GM23338 (cell line): Measurements from ENCODE around the gene AUH. TPM values are rescaled to one million over a fixed set of nuclear protein-coding genes. Genes with fewer than 3 reads are reported as not detected.

Experiments
- ATAC-seq: fragments of 200-7000 bp; cut with Tn5 transposase; 3 replicates; pipeline ENCODE4 v1.9.1; 2020
- DNase-seq: peaks from one replicate; pipeline ENCODE4 v3.0.0-alpha.2; 2015; ENCODE audit warnings: low spot score
- H2AFZ ChIP-seq: fragments of 200-600 bp; sonication (generic); 2 replicates; pipeline ENCODE4 v1.8.0; 2016; ENCODE audit warnings: antibody characterized with exemption, mild to moderate bottlenecking, moderate library complexity
- H3F3A ChIP-seq: fragments of 200-600 bp; sonication (generic); replicated peaks from 2 replicates; pipeline ENCODE4 v1.8.0; 2017; ENCODE audit warnings: antibody characterized with exemption, mixed run types, low read depth
- H3K27ac ChIP-seq: fragments of 200-600 bp; sonication (generic); 2 replicates; pipeline ENCODE4 v1.6.1; 2016; ENCODE audit warnings: low read depth
- H3K27me3 ChIP-seq: fragments of 200-600 bp; sonication (generic); 2 replicates; pipeline ENCODE4 v1.8.0; 2016; ENCODE audit warnings: mild to moderate bottlenecking, mixed run types, moderate library complexity; ENCODE audit not compliant: insufficient read depth
- H3K36me3 ChIP-seq: fragments of 200-600 bp; sonication (generic); 2 replicates; pipeline ENCODE4 v1.8.0; 2016; ENCODE audit warnings: mild to moderate bottlenecking; ENCODE audit not compliant: insufficient read depth
- H3K4me1 ChIP-seq: fragments of 200-600 bp; sonication (generic); 2 replicates; pipeline ENCODE4 v1.8.0; 2016; ENCODE audit warnings: mild to moderate bottlenecking, moderate library complexity; ENCODE audit not compliant: insufficient read depth
- H3K4me2 ChIP-seq: fragments of 200-600 bp; sonication (generic); 2 replicates; pipeline ENCODE4 v1.7.1; 2017; ENCODE audit warnings: mixed run types
- H3K4me3 ChIP-seq: fragments of 200-600 bp; sonication (generic); 2 replicates; pipeline ENCODE4 v1.6.1; 2016; ENCODE audit warnings: mixed run types
- H3K79me2 ChIP-seq: fragments of 200-600 bp; sonication (generic); replicated peaks from 2 replicates; pipeline ENCODE4 v1.8.0; 2017; ENCODE audit warnings: mild to moderate bottlenecking; ENCODE audit not compliant: insufficient read depth
- H3K9me2 ChIP-seq: fragments of 200-600 bp; sonication (generic); 2 replicates; pipeline ENCODE4 v1.8.0; 2017; ENCODE audit not compliant: insufficient read depth
- H4K20me1 ChIP-seq: fragments of 200-600 bp; sonication (generic); replicated peaks from 2 replicates; pipeline ENCODE4 v1.8.0; 2017; ENCODE audit warnings: mild to moderate bottlenecking; ENCODE audit not compliant: insufficient read depth
- H3K27ac Mint-ChIP-seq: 2 replicates; pipeline ENCODE4 v1.8.0; 2020; ENCODE audit warnings: inconsistent platforms, mild to moderate bottlenecking, moderate library complexity, mixed read lengths
- H3K27me3 Mint-ChIP-seq: 3 replicates; pipeline ENCODE4 v1.8.0; 2022; ENCODE audit warnings: low read depth, mild to moderate bottlenecking, moderate library complexity, mixed read lengths, inconsistent platforms; ENCODE audit not compliant: insufficient read depth, poor library complexity
- H3K36me3 Mint-ChIP-seq: 3 replicates; pipeline ENCODE4 v1.8.0; 2021; ENCODE audit warnings: low read depth, mild to moderate bottlenecking, inconsistent platforms, moderate library complexity, mixed read lengths
- H3K4me1 Mint-ChIP-seq: 3 replicates; pipeline ENCODE4 v1.8.0; 2020; ENCODE audit warnings: mild to moderate bottlenecking, inconsistent platforms, mixed read lengths
- H3K4me3 Mint-ChIP-seq: 3 replicates; pipeline ENCODE4 v1.8.0; 2021; ENCODE audit warnings: moderate library complexity, mild to moderate bottlenecking, inconsistent platforms, mixed read lengths
- H3K9me3 Mint-ChIP-seq: 3 replicates; pipeline ENCODE4 v1.8.0; 2020; ENCODE audit warnings: moderate library complexity, mild to moderate bottlenecking, inconsistent platforms, mixed read lengths
- CREB1 ChIP-seq: fragments of 250-450 bp; sonication (Bioruptor Pico); IDR thresholded peaks from 2 replicates; pipeline ENCODE4 v1.5.0; 2020; ENCODE audit warnings: low read depth, mild to moderate bottlenecking, moderate library complexity
- EZH2 ChIP-seq: fragments of 200-600 bp; sonication (generic); IDR thresholded peaks from one replicate; pipeline ENCODE4 v1.8.0; 2017; ENCODE audit warnings: antibody characterized with exemption, mild to moderate bottlenecking, low read depth; ENCODE audit not compliant: unreplicated experiment
- EZH2phosphoT487 ChIP-seq: fragments of 200-600 bp; sonication (generic); IDR thresholded peaks from one replicate; pipeline ENCODE4 v1.8.1; 2018; ENCODE audit warnings: antibody characterized with exemption; ENCODE audit not compliant: unreplicated experiment
- JUNB ChIP-seq: IDR thresholded peaks from one replicate; pipeline ENCODE4 v1.6.1; 2016; ENCODE audit warnings: antibody characterized with exemption; ENCODE audit not compliant: unreplicated experiment
- NANOG ChIP-seq: IDR thresholded peaks from 2 replicates; pipeline ENCODE4 v1.6.1; 2016; ENCODE audit warnings: antibody characterized with exemption, borderline replicate concordance
- STAT1 ChIP-seq: IDR thresholded peaks from one replicate; pipeline ENCODE4 v1.6.1; 2016; ENCODE audit warnings: antibody characterized with exemption; ENCODE audit not compliant: unreplicated experiment
- ZNF114 ChIP-seq: fragments of 250-450 bp; sonication (Bioruptor Pico); IDR thresholded peaks from 2 replicates; pipeline ENCODE4 v1.5.0; 2020; ENCODE audit warnings: mild to moderate bottlenecking, moderate library complexity
- polyA plus RNA-seq: library from polyadenylated mRNA; unstranded; fragments of >200 nt; fragmentation: Nextera tagmentation; extraction: Ambion mirVana; gene quantifications from 2 replicates; pipeline ENCODE4 v1.2.1, GENCODE V29; 2016
- total RNA-seq: library from RNA; depleted of rRNA; stranded (reverse); fragments of >200 nt; shearing (Covaris generic); gene quantifications from 2 replicates; pipeline ENCODE4 v1.2.3, GENCODE V29; 2014
- TF ChIP-seq, protein P1 (sequence below), 2 experiments: fragments of 200-600 bp in 1 of 2; sonication (generic) in 1 of 2; conservative IDR thresholded peaks; 2 replicates each; pipeline versions ENCODE4 v1.5.1 to v1.6.1; 2016 to 2017; ENCODE audit warnings: antibody characterized with exemption in 2 of 2, low read depth in 2 of 2, mild to moderate bottlenecking in 2 of 2, moderate library complexity in 1 of 2
- TF ChIP-seq, protein P2 (sequence below): IDR thresholded peaks from one replicate; pipeline ENCODE4 v1.6.1; 2018; ENCODE audit warnings: antibody characterized with exemption; ENCODE audit not compliant: unreplicated experiment
- TF ChIP-seq, protein P3 (sequence below): fragments of 250-450 bp; sonication (Bioruptor Pico); IDR thresholded peaks from 2 replicates; pipeline ENCODE4 v1.5.0; 2020; ENCODE audit warnings: mild to moderate bottlenecking, moderate library complexity

The AUH gene
- total and polyA plus RNA-seq, 2 experiments from 2014 or later = 28.8 to 34.2 TPM

DNA sequence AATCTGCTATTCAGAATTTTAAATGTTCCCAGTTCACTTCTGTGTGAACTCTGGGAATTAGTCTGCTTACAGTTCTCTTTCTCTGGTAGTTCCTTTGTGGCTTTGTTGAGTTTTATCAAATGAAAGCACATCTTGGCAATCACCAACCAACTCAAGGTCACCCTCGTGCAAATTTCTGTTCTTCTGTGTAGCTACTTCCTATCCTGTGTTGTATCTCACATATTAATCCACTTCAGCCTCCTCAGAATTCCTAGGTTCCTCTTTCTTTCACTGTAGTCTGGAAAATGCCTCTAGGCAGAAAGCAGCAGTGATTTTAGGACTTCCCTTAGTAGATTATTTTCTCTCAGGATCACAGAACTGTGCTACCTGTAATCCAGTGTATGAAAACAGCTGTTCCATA is 100.3 kb downstream of the AUH start (continued):
- TF ChIP-seq, protein P1, sequence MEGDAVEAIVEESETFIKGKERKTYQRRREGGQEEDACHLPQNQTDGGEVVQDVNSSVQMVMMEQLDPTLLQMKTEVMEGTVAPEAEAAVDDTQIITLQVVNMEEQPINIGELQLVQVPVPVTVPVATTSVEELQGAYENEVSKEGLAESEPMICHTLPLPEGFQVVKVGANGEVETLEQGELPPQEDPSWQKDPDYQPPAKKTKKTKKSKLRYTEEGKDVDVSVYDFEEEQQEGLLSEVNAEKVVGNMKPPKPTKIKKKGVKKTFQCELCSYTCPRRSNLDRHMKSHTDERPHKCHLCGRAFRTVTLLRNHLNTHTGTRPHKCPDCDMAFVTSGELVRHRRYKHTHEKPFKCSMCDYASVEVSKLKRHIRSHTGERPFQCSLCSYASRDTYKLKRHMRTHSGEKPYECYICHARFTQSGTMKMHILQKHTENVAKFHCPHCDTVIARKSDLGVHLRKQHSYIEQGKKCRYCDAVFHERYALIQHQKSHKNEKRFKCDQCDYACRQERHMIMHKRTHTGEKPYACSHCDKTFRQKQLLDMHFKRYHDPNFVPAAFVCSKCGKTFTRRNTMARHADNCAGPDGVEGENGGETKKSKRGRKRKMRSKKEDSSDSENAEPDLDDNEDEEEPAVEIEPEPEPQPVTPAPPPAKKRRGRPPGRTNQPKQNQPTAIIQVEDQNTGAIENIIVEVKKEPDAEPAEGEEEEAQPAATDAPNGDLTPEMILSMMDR (conservative IDR thresholded peaks at IDR 0.05; ENCODE audit: low read depth in 2 of 2) = no peak
- TF ChIP-seq STAT1 = no peak
- TF ChIP-seq NANOG = no peak

DNA sequence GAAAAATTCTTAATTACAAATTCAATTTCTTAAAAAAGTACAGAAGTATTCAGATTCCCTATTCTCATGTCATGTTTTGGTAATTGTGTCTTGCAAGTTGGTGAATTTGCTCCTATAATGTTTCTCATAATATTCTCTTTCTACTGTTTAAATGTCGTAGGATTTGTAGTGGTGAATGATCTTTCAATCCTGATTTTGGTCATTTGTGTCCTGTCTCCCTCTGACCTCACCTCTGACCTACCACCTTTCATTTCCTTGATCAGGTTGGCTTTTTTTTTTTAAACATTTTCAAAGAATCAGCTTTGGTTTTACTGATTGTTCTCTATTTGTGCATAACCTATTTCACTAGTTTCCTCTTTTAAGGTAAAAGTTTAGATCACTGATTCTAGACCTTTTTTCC is 102.6 kb downstream of the AUH start:
- H3K79me2 ChIP-seq = no peaks in the 10 kb centered on the region
- no peaks in the 10 kb centered on the region for H3K4me1 Mint-ChIP-seq
- DNase-seq (no peak), ATAC-seq (no peak)
- no peaks in the 10 kb centered on the region for H3K27me3 Mint-ChIP-seq
- H3K27ac Mint-ChIP-seq = no peak overlapping the region
- H2AFZ ChIP-seq = no peak overlapping the region
- H3K36me3 ChIP-seq = no peaks in the 10 kb centered on the region
- H3F3A ChIP-seq = no peaks in the 10 kb centered on the region
- no peaks in the 10 kb centered on the region for H3K9me2 ChIP-seq
- H3K9me3 Mint-ChIP-seq = no peaks in the 10 kb centered on the region
- H3K27me3 ChIP-seq = no peaks in the 10 kb centered on the region
- no peak overlapping the region for H3K27ac ChIP-seq
- H3K4me3 Mint-ChIP-seq = no peak overlapping the region
- H3K36me3 Mint-ChIP-seq = no peaks in the 10 kb centered on the region
- no peaks in the 10 kb centered on the region; the same call in 1 of the 2 replicates for H4K20me1 ChIP-seq
- no peak overlapping the region for H3K4me3 ChIP-seq
- no peaks in the 10 kb centered on the region for H3K4me1 ChIP-seq
- H3K4me2 ChIP-seq = no peak overlapping the region
- no peak for TF ChIP-seq ZNF114 (CRISPR knock-in tag)
- TF ChIP-seq EZH2phosphoT487 = no peak
- TF ChIP-seq EZH2 = no peak
- TF ChIP-seq, protein P2, sequence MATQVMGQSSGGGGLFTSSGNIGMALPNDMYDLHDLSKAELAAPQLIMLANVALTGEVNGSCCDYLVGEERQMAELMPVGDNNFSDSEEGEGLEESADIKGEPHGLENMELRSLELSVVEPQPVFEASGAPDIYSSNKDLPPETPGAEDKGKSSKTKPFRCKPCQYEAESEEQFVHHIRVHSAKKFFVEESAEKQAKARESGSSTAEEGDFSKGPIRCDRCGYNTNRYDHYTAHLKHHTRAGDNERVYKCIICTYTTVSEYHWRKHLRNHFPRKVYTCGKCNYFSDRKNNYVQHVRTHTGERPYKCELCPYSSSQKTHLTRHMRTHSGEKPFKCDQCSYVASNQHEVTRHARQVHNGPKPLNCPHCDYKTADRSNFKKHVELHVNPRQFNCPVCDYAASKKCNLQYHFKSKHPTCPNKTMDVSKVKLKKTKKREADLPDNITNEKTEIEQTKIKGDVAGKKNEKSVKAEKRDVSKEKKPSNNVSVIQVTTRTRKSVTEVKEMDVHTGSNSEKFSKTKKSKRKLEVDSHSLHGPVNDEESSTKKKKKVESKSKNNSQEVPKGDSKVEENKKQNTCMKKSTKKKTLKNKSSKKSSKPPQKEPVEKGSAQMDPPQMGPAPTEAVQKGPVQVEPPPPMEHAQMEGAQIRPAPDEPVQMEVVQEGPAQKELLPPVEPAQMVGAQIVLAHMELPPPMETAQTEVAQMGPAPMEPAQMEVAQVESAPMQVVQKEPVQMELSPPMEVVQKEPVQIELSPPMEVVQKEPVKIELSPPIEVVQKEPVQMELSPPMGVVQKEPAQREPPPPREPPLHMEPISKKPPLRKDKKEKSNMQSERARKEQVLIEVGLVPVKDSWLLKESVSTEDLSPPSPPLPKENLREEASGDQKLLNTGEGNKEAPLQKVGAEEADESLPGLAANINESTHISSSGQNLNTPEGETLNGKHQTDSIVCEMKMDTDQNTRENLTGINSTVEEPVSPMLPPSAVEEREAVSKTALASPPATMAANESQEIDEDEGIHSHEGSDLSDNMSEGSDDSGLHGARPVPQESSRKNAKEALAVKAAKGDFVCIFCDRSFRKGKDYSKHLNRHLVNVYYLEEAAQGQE = no peak
- TF ChIP-seq NANOG = no peak
- TF ChIP-seq CREB1 = no peak
- TF ChIP-seq, protein P3, sequence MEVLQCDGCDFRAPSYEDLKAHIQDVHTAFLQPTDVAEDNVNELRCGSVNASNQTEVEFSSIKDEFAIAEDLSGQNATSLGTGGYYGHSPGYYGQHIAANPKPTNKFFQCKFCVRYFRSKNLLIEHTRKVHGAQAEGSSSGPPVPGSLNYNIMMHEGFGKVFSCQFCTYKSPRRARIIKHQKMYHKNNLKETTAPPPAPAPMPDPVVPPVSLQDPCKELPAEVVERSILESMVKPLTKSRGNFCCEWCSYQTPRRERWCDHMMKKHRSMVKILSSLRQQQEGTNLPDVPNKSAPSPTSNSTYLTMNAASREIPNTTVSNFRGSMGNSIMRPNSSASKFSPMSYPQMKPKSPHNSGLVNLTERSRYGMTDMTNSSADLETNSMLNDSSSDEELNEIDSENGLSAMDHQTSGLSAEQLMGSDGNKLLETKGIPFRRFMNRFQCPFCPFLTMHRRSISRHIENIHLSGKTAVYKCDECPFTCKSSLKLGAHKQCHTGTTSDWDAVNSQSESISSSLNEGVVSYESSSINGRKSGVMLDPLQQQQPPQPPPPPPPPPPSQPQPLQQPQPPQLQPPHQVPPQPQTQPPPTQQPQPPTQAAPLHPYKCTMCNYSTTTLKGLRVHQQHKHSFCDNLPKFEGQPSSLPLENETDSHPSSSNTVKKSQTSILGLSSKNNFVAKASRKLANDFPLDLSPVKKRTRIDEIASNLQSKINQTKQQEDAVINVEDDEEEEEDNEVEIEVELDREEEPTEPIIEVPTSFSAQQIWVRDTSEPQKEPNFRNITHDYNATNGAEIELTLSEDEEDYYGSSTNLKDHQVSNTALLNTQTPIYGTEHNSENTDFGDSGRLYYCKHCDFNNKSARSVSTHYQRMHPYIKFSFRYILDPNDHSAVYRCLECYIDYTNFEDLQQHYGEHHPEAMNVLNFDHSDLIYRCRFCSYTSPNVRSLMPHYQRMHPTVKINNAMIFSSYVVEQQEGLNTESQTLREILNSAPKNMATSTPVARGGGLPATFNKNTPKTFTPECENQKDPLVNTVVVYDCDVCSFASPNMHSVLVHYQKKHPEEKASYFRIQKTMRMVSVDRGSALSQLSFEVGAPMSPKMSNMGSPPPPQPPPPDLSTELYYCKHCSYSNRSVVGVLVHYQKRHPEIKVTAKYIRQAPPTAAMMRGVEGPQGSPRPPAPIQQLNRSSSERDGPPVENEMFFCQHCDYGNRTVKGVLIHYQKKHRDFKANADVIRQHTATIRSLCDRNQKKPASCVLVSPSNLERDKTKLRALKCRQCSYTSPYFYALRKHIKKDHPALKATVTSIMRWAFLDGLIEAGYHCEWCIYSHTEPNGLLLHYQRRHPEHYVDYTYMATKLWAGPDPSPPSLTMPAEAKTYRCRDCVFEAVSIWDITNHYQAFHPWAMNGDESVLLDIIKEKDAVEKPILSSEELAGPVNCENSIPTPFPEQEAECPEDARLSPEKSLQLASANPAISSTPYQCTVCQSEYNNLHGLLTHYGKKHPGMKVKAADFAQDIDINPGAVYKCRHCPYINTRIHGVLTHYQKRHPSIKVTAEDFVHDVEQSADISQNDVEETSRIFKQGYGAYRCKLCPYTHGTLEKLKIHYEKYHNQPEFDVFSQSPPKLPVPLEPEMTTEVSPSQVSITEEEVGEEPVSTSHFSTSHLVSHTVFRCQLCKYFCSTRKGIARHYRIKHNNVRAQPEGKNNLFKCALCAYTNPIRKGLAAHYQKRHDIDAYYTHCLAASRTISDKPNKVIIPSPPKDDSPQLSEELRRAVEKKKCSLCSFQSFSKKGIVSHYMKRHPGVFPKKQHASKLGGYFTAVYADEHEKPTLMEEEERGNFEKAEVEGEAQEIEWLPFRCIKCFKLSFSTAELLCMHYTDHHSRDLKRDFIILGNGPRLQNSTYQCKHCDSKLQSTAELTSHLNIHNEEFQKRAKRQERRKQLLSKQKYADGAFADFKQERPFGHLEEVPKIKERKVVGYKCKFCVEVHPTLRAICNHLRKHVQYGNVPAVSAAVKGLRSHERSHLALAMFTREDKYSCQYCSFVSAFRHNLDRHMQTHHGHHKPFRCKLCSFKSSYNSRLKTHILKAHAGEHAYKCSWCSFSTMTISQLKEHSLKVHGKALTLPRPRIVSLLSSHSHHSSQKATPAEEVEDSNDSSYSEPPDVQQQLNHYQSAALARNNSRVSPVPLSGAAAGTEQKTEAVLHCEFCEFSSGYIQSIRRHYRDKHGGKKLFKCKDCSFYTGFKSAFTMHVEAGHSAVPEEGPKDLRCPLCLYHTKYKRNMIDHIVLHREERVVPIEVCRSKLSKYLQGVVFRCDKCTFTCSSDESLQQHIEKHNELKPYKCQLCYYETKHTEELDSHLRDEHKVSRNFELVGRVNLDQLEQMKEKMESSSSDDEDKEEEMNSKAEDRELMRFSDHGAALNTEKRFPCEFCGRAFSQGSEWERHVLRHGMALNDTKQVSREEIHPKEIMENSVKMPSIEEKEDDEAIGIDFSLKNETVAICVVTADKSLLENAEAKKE = no peak
- no peak for TF ChIP-seq STAT1
- TF ChIP-seq, protein P1 (conservative IDR thresholded peaks at IDR 0.05; ENCODE audit: low read depth in 2 of 2) = no peak
- TF ChIP-seq JUNB = no peak
